ENCODE measurements around the gene PCTP. TPM values are rescaled to one million over a fixed set of nuclear protein-coding genes. Genes with fewer than 3 reads are reported as not detected.

The PCTP gene
- total RNA-seq, 1 donor from 2014 or later = 28.1 TPM

GRCh38 chr17:55717432-55717831 lies 33.4 kb upstream of the PCTP start:
- H3K4me3 ChIP-seq = no peak overlapping the region
- H3K27ac ChIP-seq = no peak overlapping the region
- TF ChIP-seq CTCF (IDR thresholded peaks at IDR 0.05) = no peak
- H3K9me3 ChIP-seq = no peaks in the 10 kb centered on the region
- DNase-seq (no peak), ATAC-seq (no peak)
- H3K4me1 ChIP-seq = no peaks in the 10 kb centered on the region
- intact Hi-C loops (cut with DNase I) = loop anchor here (5.0 kb wide), 1 partner anchor 190 kb away; no protein-coding TSS in a partner anchor
- H3K36me3 ChIP-seq = peaks cover 9% of the 10 kb centered on the region
- H3K27me3 ChIP-seq (ENCODE audit: low read depth) = no peaks in the 10 kb centered on the region

GRCh38 chr17:55717898-55718735 lies 32.7 kb upstream of the PCTP start:
- H3K4me3 ChIP-seq = no peak overlapping the region
- TF ChIP-seq CTCF (IDR thresholded peaks at IDR 0.05) = peak; percentile 79
- H3K4me1 ChIP-seq = no peaks in the 10 kb centered on the region
- H3K9me3 ChIP-seq = no peaks in the 10 kb centered on the region
- peak; percentile 77 for DNase-seq
- peak overlapping the region; percentile 80 for H3K27ac ChIP-seq
- H3K27me3 ChIP-seq (ENCODE audit: low read depth) = no peaks in the 10 kb centered on the region
- ATAC-seq = peak; percentile 63 to 67
- H3K36me3 ChIP-seq = peaks cover 9% of the 10 kb centered on the region
- intact Hi-C loops (cut with DNase I) = loop anchor here (5.0 kb wide), 1 partner anchor 191 kb away; no protein-coding TSS in a partner anchor

- H3K27ac ChIP-seq = peak overlapping the region; percentile 80
- ATAC-seq (no peak), DNase-seq (no peak)
- H3K4me3 ChIP-seq = peak overlapping the region; percentile 50
- peaks cover 9% of the 10 kb centered on the region for H3K36me3 ChIP-seq
- intact Hi-C loops (cut with DNase I) = no loop called here
- peaks cover 3% of the 10 kb centered on the region for H3K4me1 ChIP-seq
- H3K9me3 ChIP-seq = no peaks in the 10 kb centered on the region
- no peak for TF ChIP-seq CTCF (IDR thresholded peaks at IDR 0.05)
- H3K27me3 ChIP-seq (ENCODE audit: low read depth) = no peaks in the 10 kb centered on the region
Measured at GRCh38 chr17:55720919-55721836, 29.7 kb upstream of the PCTP start.

GRCh38 chr17:55722016-55722736 lies 28.7 kb upstream of the PCTP start:
- DNase-seq (no peak), ATAC-seq (no peak)
- peak overlapping the region; percentile 80 for H3K27ac ChIP-seq
- no peak for TF ChIP-seq CTCF (IDR thresholded peaks at IDR 0.05)
- H3K36me3 ChIP-seq = peaks cover 9% of the 10 kb centered on the region
- H3K27me3 ChIP-seq (ENCODE audit: low read depth) = no peaks in the 10 kb centered on the region
- no peaks in the 10 kb centered on the region for H3K9me3 ChIP-seq
- intact Hi-C loops (cut with DNase I) = no loop called here
- H3K4me3 ChIP-seq = peak overlapping the region; percentile 50
- H3K4me1 ChIP-seq = peaks cover 6% of the 10 kb centered on the region

All from lower lobe of right lung (tissue), 2 donors.